Left colon (tissue), 2 donors: ENCODE results near the gene MBP. TPM values are rescaled to one million over a fixed set of nuclear protein-coding genes. Genes with fewer than 3 reads are reported as not detected.

Experiments used
- ATAC-seq: fragments of 200-7000 bp; cut with Tn5 transposase; one replicate; pipeline ENCODE4 v1.9.1; 2020; ENCODE audit warnings: mild to moderate bottlenecking, moderate library complexity
- DNase-seq, 2 donors: peaks; one replicate each; pipeline ENCODE4 v3.0.0-alpha.2; 2020
- intact Hi-C, 2 donors: fragments of 100-400 bp; cut with DNase I in 1 of 2; cut with micrococcal nuclease in 1 of 2; formaldehyde crosslinking; loops; one replicate each; pipeline versions ENCODE4 v1.11.2 to v1.14.0; 2022; cut with DNase I, micrococcal nuclease
- total RNA-seq, 2 donors: library from RNA; stranded (reverse); fragmentation: NEBNext Ultra II Directional; extraction: Animal tissue kit (Norgen Biotek cat#: 25700); gene quantifications; one replicate each; pipeline ENCODE4 v1.2.1, GENCODE V29; 2021
- donor health status: DM: no; HTN: no; CAD: no.
- donor health status: DM: yes; HTN: yes; CAD: no.

The MBP gene
- total RNA-seq, 2 donors from 2014 or later, result 48.5 to 51.6 TPM

DNA sequence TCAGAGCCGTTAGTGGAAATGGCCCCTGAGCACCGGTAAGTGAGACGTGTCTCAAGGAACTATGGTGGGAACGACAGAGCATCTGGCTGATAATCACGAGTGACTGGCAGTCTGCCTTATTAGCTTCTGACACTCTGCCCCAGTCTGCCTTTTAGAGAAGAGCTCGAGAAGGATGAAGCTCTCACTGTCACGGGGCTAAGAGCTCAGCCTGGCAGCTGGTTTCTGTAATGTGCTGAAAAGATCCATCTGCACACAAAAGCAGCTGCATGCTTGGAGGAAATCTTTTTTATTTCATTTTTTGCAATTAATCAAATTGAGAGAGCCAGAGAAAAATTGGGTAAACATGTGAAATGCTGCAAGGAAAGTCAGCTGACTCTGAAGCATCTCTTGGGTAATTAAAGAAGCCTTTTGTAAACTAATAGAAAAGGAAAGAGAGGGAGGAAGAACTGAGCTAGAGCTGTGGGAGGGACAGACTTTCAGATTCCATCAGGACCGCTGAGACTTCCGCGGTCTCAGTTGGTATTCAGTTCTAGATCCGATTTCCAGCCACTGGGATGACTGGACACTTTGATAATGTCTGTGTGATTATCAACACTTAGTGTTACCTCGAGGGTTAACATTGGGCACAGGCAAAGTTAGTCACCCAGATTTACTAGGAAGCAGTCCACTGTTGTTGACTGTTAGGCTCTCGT lies 24.4 kb downstream of the MBP start:
- peak in 1 of 2 donors; percentile 53 for DNase-seq
- no peak for ATAC-seq
- intact Hi-C loops, result no loop called here

DNA sequence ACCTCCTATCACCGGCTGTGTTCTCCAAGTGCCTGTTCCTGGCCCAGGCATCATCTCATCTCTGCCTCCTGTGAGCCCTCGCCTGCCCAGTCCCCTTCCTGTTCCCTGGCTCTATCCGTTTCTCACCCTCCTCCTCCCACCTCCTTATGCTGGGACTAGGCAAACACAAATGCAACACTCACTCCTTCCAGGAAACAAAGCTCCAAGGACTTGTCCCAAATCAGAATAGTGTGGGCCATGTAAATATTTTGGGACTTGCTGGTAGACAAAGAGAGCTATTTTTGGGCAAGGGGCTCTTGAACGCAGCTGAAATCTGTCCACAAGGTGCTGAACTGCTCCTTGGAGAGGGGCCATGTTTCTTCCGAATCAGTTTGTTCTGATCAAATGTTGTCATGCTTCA lies 25.3 kb downstream of the MBP start:
- DNase-seq (no peak), ATAC-seq (no peak)
- intact Hi-C loops, result no loop called here

DNA sequence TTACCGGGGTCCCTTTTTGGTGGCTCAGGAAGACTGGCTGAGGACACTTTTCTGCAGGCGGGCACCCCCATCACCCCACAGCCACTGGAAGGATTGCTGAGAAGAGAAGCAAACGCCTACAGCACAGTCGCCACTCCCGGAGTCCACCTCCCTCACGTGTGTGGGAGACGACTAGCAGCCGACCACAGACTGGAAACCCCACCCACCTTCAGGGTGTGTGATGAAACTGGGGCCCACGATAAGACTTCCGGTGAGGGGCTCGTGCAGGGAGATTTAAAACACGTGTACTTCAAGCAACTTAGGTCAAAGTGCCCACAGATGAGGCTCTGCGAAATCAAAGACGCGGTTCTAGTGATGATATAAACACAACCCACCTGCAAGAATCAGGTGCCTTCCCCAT lies 26.3 kb downstream of the MBP start:
- intact Hi-C loops, result no loop called here
- ATAC-seq (no peak), DNase-seq (peak in 1 of 2 donors; percentile 33)

DNA sequence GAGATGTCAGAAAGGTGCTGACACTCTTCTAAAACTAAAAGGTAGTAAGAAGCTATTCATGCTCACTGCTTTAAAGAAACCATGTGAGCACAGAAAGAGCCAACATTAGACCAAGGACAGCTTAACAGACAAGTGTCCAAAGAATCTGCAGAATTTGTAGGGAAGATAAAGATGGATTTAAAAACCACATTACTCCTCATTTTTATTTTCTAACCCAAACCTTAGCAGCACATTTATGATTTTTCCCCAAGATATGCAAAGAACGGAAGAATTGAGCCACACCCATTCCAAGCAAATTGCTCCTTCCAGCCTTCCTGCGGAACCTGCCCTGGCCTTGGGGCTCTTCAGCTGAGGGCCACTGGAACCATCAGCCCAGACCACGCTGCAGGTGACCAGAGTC lies 26.9 kb downstream of the MBP start:
- DNase-seq (no peak), ATAC-seq (no peak)
- intact Hi-C loops, result no loop called here

DNA sequence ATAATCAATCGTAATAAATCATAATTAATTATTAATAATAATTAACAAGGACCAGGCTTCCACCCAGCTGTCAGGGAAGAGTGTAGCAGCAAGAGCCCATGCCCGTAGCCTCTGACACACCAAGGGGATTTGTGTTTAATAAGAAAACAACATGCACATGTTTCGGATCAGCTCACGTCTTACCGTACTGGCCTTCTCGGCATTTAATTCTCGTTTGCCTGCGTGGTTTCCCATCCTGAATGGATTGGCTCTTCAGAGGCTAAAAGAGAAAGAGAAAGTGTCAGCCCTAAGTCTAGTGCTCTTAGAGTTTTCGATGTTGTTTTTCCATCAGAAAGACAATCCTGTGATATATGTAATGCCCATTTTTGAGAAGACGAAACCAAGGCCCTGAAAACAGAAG lies 27.6 kb downstream of the MBP start:
- intact Hi-C loops, result no loop called here
- ATAC-seq (no peak), DNase-seq (no peak)

DNA sequence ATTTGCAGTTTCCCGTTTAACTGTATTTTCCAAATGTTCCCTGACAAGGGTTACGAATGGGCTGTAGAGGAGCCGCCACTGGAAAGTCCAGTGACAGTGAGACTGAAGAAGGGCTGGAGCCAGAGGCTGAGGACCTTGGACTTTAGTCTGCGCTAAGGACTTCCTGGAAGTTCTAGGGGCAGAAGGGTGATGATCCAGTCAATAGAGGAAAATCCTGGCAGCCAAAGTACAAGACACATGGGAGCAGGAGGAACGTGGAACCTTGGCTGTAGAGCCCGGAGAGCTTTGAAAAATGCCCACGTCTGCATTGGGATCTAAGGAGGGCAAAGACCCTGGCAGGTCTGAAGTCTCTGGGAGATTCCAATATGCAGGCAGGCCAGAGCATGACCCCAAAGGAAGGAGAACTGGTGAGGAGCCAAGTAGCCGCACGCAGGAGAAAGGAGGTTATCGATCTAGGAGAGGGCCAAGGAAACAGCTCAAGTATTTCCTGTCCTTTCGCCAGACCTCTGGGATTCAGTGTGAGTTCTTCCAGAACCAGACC lies 28.5 kb downstream of the MBP start:
- no peak for DNase-seq
- intact Hi-C loops, result no loop called here
- peak; percentile 78 for ATAC-seq

DNA sequence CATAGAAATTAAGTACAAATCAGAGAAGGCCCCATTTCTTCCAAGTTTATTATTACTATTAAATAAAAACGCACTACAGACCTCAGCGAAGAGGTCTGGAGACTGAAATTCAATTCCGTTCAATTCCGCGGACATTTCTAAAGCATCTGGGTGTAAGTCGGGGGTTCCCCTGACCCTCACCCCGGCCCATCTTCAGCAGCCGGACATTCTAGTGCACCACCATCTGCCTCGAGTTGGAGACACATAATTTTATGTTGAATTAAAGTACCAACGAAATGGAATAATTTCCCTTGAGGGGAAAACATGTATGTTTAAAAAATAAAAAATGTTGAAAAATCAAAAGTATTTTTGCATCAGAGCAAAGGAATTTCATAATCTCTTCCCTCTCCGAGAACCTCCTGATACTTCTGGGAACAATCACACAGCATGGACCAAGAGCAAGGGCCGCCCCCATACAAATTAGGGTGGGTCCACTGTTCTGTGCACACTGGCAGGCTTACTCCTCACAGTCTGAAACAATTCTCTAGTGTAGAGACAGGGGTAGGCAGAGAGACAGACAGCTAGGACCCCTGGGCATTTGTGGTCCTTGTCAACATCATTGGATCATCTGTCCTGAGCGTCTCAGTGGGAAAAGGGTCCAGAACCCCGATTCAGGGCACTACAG lies 29.3 kb downstream of the MBP start:
- no peak for ATAC-seq

DNA sequence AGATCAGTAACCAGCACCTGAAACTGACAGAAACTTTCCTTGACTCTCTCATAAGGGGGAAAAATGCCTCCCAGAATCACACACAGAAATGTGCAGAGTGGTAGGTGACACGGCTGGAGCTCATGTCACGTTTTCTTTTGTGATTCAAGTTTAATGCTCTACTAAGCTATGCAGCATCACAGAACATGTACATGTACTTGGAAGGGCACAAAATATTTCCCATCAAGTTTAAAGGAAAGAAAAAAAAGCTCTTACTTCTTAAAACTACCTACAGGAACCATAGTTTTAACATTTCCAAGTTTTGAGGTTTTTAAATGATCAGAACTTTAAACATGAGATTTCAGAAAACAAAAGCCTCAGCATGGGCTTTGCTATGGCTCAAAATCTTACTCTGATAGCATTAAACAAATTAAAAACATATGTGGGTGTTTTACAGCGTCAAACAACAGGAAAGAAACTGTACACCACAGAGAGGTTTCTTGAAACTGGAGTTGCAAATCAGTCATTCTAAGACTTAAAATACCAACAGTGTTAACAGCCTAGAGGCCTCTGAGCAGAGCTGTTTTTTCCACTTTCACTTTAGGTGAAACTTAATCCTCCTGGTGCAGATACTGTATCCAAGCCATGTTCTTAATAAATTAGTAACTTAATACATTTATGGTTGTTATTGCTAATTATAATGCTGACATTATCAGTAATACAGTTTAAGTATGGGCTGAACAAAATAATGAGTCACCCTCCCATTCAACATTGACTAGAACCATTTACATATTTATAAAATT lies 30.1 kb downstream of the MBP start:
- no peak for DNase-seq
- peak; percentile 15 for ATAC-seq
- intact Hi-C loops, result no loop called here

More for the DNA sequence above, 29.3 kb downstream of the MBP start:
- intact Hi-C loops, result no loop called here
- no peak for DNase-seq

DNA sequence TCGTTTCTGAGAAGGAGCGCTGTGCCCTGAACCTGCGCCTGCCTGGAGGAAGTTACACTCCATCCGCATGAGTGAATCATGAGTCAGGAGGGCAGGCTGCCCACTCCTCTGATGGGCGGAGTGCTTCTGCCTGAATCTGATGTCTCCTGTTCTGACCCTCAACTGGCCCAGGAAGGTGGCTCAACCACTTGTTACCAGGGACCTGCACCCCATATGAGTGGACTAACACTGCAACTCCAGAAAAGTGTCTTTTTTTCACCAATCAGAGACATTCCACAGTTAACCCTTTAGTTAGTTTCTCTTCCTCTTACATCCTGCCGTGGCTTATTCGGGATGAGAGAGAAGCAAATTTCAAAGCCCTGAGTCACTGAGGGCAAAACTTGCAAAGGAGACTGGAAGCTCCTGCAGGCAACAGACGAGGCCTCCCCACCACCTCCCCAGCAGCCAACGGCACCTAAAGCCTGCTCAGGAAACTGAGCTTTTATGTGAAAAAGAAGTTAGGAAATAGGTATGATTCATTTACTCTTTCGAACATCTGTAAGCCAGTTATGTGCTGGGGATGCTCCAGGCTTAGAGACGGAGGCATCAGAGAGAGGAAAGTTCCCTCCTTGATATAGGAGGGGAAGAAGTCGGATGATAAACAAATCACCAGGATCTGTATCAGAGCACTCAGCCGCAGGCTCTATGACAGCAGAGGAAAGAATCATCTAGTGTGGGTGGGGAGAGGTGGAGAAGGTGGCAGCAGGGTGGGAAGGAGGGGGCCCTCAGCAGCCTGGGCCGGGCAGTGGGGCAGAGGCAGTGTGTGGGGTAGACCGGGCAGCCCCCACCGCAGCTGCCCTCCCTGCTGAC lies 30.9 kb downstream of the MBP start:
- intact Hi-C loops, result no loop called here
- ATAC-seq (no peak), DNase-seq (peak; percentile 63 to 70)

DNA sequence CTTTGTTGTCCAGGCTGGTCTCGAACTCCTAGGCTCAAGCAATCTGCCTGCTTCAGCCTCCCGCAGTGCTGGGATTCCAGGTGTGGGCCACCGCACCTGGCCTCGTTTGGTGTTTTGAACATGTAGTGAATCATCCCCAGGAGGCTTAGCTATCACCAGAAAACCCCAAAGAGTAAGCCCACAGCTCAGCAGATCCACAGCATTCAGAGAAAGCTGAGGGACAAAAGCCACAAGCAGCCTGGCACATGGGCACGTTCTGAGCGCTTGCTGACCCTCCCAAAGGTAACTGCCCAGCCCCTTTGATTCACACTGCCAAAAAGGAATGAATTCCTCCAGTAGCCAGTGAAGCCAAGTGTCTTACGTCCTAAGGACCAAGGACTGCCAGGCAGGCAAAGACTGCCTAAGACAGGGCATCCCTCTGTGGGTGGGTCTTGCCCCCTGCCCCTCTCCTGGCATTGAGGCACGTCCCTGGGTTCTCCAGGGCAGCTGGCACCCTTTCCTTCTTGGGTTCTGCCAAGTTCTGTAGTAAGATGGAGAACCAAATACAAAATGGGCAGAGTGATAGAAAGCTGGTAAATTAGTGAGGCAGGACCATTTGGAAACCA lies 31.7 kb downstream of the MBP start:
- ATAC-seq (no peak), DNase-seq (no peak)
- intact Hi-C loops, result no loop called here

DNA sequence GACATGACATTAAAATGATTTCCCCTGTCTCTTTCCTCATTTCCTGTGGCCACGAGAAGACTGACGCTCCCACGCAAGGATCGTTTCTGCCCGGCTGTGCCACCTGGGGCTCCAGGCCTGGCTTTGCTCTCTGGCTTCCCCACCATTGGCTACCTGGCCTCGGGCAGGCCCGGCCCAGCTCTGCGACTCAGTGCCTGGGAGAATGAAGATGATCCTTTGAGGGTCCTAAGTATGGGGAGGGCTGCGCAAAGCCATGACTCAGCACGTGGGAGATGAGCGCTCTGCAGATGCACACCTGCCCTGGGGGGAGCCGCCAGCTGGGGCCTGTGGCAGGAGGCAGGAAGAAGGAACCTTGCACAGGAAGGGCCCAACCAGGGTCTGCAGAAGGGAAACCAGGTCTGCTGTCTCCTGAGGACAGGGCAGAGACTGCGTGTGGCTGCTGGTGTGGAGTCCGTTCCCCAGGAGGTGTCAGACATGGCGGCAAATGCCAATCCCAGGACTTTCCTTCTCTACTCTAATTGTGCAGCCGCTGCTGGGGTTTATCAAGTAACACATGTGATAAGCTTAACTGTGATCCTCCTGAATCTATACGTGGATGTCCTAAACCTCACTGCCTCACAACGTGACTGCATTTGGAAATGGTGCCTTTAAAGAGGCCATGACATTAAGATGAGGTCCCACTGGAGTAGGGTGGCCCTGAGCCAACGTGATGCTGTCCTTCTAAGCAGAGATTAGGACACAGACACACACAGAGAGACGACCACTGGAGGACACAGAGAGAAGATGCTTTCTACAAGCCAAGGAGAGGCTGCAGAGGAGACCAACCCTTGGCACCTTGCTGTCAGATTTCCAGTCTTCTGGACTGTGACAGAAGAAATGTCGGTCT lies 32.9 kb downstream of the MBP start:
- DNase-seq, result no peak
- peak; percentile 3 for ATAC-seq
- intact Hi-C loops, result no loop called here

DNA sequence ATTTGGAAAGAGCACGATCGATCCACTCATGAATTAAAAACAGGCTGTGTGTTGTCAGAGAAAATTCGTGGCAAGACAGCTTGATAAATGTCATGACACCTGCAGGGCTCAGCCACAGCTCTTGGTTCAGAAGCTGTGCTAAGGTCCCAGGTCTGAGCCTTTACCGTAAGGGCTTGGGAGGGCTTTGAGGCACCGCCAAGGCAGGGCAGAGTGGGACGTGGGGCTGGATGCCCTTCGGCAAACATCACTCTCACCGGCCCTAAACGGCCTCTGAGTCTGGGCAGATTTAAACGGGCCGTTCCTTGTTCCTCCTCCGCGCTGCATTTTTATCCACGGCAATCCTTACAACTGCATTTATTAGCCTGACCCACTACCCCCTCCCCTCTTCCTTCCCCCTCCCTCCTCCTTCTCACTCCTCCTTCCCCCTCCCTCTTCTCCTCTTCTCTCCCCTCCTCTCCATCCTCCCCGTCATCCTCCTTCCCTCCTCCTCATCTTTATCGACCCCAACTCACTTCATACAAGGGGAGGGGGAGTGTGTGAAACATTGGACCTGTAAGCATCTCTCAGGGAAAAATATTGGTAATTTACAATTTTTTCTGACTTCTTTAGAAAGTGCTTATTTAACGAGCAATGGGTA lies 33.9 kb downstream of the MBP start:
- ATAC-seq, result no peak
- DNase-seq, result no peak
- intact Hi-C loops, result no loop called here

DNA sequence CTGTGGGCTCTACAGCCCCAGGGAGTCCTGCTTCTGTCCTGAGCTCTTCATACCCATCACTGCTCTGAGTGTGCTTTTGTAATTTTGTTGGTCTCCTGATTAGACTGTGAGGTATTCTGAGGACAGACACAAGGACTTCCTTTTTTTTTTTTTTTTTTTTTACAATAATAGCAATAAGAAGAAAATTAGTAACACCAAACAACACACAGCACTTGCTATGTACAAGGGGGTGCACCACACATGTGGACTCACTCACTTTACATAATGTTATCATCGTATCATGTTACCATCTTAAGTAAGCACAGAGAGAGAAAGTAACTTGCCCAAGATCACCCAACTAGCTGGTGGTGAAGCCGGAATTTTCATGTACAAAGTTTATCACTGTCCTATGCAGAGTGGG lies 34.6 kb downstream of the MBP start:
- intact Hi-C loops, result no loop called here
- DNase-seq (no peak), ATAC-seq (no peak)

DNA sequence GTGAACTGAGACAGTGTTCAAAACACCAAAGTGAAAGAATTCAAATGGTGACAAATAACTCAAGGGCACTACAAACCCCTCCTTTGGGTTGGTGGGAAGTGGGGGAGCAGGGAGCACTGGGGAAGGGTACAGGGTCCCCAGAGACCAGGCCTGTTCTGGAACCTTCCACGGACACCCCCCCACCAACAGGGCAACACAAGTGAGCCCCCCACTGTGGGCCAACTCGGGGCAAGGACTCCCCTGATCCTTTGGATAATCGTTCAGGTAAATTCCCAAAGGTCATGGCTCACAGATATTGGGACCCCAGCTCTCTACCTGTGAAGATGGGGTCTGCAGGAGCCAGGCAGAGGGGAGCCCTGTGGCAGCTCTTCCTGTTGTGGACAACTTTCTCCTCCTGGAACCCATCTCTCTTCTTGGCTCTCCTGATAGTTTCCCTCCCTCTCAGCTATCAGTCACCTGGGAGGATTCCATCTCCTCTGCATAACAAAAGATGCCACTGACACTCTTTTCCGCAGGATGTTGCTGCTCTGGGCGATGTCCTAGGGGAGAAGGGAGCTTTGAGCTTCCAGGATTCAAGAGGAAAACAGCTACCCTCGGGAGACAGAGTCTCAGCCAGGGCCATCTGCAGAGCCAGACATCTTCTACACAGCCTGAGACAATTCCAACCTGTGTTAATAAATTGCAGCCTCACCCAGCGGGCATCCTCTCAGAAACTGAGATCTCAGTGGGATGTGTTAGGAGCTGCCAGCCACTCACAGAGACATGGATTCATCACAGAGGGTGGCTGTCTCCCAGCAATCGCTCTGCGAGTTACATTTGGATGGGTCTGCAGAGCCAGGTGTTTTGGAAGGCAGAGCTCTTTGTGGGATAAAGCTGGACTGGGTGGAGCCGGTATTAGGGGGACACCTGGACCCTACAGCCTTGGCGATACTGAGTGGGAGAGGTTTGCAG lies 35.4 kb downstream of the MBP start:
- DNase-seq (no peak), ATAC-seq (no peak)
- intact Hi-C loops, result no loop called here

DNA sequence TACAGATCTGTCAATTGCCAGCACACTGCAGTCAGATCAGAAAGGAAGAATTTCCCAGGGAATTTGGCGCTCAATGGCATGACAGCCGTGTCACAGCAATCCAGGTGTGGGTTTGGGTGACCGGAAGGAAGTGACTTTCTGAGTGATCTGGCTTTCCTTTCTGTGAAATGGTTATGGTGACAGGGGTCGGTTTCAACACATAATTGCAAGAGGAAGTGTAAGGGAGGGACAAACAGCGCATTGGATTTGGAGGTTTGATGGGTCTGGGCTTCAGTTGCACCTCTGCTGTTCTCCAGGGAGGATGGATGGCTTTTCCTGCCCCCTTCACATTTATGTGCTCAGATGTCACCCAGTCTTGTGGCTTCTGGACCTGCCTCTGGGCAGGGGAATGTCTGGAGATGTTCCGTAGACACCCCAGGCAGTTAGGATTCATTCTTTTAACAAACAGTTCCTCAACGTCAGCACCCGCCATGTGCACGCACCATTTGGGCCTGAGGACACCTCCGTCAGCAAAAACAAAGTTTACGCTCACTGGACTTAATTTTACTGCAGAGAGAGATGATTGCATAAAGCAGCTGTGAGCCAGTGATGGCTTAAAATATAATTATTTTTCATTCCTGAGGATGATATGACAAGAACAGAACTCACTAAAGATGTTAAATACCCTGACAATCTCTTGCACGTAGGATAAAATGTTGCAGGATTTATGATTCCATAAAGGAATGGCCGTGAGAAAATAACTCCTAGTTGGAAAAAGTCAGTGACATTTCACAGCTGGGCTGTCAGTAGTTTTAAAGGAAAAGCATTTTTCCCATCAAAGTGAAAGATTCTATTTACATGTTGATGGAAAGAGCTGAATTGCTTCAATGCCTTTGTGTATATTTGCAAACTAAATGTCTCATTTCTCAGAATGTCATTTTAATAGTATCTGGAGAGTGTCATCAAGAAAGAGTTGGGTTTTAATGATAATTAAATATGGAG lies 36.9 kb downstream of the MBP start:
- intact Hi-C loops, result no loop called here
- ATAC-seq (no peak), DNase-seq (no peak)
